RWPE2 (cell line): ENCODE measurements around the gene PLEKHA3.

Experiments
- ATAC-seq: fragments of 200-7000 bp; cut with Tn5 transposase; 3 replicates; pipeline ENCODE4 v1.9.1; 2021; ENCODE audit warnings: low read depth
- DNase-seq: peaks from one replicate; pipeline ENCODE4 v3.0.0-alpha.2; 2020; ENCODE audit warnings: low spot score
- H3K27ac ChIP-seq: fragments of 450-650 bp; 2 replicates; pipeline ENCODE4 v1.5.1; 2017; ENCODE audit warnings: mild to moderate bottlenecking; ENCODE audit not compliant: poor library complexity, severe bottlenecking
- H3K27me3 ChIP-seq: fragments of 250-450 bp; sonication (Bioruptor Pico); 2 replicates; pipeline ENCODE4 v1.5.1; 2021; ENCODE audit warnings: mild to moderate bottlenecking, moderate library complexity; ENCODE audit not compliant: insufficient read depth, poor library complexity, severe bottlenecking
- H3K36me3 ChIP-seq: fragments of 250-450 bp; sonication (Bioruptor Pico); 2 replicates; pipeline ENCODE4 v1.5.1; 2020; ENCODE audit warnings: low read depth, mild to moderate bottlenecking, moderate library complexity
- H3K4me1 ChIP-seq: fragments of 250-450 bp; sonication (Bioruptor Pico); 2 replicates; pipeline ENCODE4 v1.5.1; 2021; ENCODE audit warnings: mild to moderate bottlenecking, moderate library complexity; ENCODE audit not compliant: insufficient read depth, poor library complexity, severe bottlenecking
- H3K4me3 ChIP-seq: fragments of 250-450 bp; sonication (Bioruptor Pico); 2 replicates; pipeline ENCODE4 v1.5.1; 2021; ENCODE audit warnings: mild to moderate bottlenecking, moderate library complexity; ENCODE audit not compliant: severe bottlenecking
- H3K9me3 ChIP-seq: fragments of 250-450 bp; sonication (Bioruptor Pico); 2 replicates; pipeline ENCODE4 v1.5.1; 2021; ENCODE audit warnings: mild to moderate bottlenecking, moderate library complexity; ENCODE audit not compliant: severe bottlenecking
- CTCF ChIP-seq: fragments of 450-650 bp; IDR thresholded peaks from one replicate; pipeline ENCODE4 v1.5.1; 2017; ENCODE audit warnings: mild to moderate bottlenecking, moderate library complexity; ENCODE audit not compliant: poor library complexity, severe bottlenecking

PLEKHA3 gene

DNA sequence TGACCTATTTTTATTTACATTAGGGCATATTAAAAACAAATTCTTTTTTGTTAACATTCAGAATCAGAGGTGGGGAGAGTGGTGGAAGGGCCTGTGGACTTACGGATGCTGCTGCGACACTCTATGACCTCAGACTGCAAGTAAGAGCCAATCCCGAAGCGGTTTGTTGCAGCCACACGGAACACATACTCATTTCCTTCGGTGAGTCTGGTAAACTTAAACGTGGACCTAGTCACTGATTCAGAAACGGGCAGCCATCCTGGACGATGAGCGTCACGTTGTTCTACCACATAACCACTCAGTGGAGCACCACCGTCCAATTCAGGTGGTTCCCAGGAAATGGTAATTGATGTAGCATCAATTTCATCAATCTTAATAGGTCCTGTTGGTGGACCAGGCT, 61.9 kb downstream of the PLEKHA3 start:
- DNase-seq, result no peak
- Histone ChIP-seq H3K27me3 (no peaks in the 10 kb centered on the region), H3K9me3 (no peaks in the 10 kb centered on the region), H3K4me1 (no peaks in the 10 kb centered on the region), H3K36me3 (peaks cover 43% of the 10 kb centered on the region; the same call in 1 of the 2 replicates), H3K4me3 (no peak overlapping the region), H3K27ac (no peak overlapping the region)
- no peak for ATAC-seq
- no peak for TF ChIP-seq CTCF

DNA sequence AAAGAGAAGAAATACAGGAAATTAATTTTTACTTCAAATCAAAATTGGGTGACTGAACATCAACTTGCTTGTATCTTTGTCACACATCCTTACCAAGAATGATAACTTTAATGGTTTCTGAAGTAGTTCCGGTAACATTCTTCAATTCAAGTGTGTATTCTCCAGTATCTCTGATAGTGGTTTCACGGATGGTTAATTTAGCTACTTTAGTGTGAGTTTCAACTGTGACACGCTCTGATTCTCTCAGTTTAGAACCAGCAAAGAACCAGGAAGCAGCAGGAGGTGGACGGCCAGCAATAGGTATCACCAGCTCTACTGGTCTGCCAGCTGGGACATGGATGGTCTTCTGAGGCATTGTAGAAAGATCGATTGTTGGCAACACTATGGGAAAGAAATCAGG, 62.3 kb downstream of the PLEKHA3 start:
- ATAC-seq, result no peak
- peaks cover 40% of the 10 kb centered on the region for H3K36me3 ChIP-seq
- no peak for TF ChIP-seq CTCF
- no peaks in the 10 kb centered on the region for H3K27me3 ChIP-seq
- no peak for DNase-seq
- no peak overlapping the region for H3K27ac ChIP-seq
- H3K9me3 ChIP-seq, result no peaks in the 10 kb centered on the region
- H3K4me1 ChIP-seq, result no peaks in the 10 kb centered on the region
- no peak overlapping the region for H3K4me3 ChIP-seq

- ATAC-seq (no peak), DNase-seq (no peak)
- peaks cover 5% of the 10 kb centered on the region; the same call in 1 of the 2 replicates for H3K36me3 ChIP-seq
- no peaks in the 10 kb centered on the region for H3K9me3 ChIP-seq
- H3K4me1 ChIP-seq, result no peaks in the 10 kb centered on the region
- H3K27ac ChIP-seq, result no peak overlapping the region
- TF ChIP-seq CTCF, result no peak
- no peak overlapping the region for H3K4me3 ChIP-seq
- no peaks in the 10 kb centered on the region for H3K27me3 ChIP-seq
Observed at GRCh38 chr2:178550352-178550751, 70.1 kb downstream of the PLEKHA3 start.

DNA sequence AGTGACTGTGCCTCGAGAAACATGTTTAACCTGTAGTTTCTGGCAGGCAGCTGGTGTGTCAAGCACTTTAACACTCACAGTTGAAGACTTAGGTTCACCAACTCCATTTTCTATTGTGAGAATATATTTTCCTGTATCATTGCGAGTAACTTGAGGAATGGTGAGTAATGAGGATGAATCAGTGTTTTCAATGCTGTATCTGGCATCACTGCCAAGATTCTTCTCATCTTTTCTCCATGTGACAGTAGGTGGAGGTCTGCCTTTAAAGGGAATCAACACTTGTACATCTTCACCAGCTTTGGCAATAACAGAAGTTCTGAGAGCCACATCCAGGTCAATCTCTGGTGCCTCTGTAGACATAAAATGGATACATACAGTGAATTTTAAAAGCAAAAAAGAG, 72.8 kb downstream of the PLEKHA3 start:
- DNase-seq (no peak), ATAC-seq (peak; percentile 91)
- Histone ChIP-seq H3K4me3 (no peak overlapping the region), H3K9me3 (no peaks in the 10 kb centered on the region), H3K36me3 (no peaks in the 10 kb centered on the region), H3K4me1 (no peaks in the 10 kb centered on the region), H3K27me3 (no peaks in the 10 kb centered on the region), H3K27ac (no peak overlapping the region)
- TF ChIP-seq CTCF, result no peak
